Stomach (tissue), 9 donors: Measurements from ENCODE around the gene TNK1. TPM values are rescaled to one million over a fixed set of nuclear protein-coding genes. Genes with fewer than 3 reads are reported as not detected.

ENCODE experiments used
- DNase-seq, 2 donors: peaks; one replicate each; pipeline versions ENCODE4 v3.0.0 to v3.0.0-alpha.2; 2013 to 2019
- H3K27ac ChIP-seq, 5 donors: fragments of 200-600 bp in 4 of 5; sonication (generic) in 4 of 5; one replicate each; pipeline ENCODE4 v1.5.1; 2013 to 2019; ENCODE audit warnings: mild to moderate bottlenecking in 1 of 5, moderate library complexity in 1 of 5
- H3K27me3 ChIP-seq, 3 donors: fragments of 200-600 bp; sonication (generic); one replicate each; pipeline ENCODE4 v1.5.1; 2017 to 2019; ENCODE audit warnings: mixed run types in 1 of 3
- H3K36me3 ChIP-seq, 4 donors: fragments of 200-600 bp; sonication (generic); 1 replicate in 3 of 4; 2 replicates in 1 of 4; pipeline ENCODE4 v1.5.1; 2016 to 2019
- H3K4me1 ChIP-seq, 4 donors: fragments of 200-600 bp; sonication (generic); one replicate each; pipeline ENCODE4 v1.5.1; 2016 to 2019
- H3K4me3 ChIP-seq, 4 donors: fragments of 200-600 bp; sonication (generic) in 3 of 4; one replicate each; pipeline ENCODE4 v1.5.1; 2016 to 2019; ENCODE audit warnings: mild to moderate bottlenecking in 1 of 4
- H3K9me3 ChIP-seq, 4 donors: fragments of 200-600 bp; sonication (generic); one replicate each; pipeline ENCODE4 v1.5.1; 2016 to 2019
- CTCF ChIP-seq, 7 experiments: fragments of 450-650 bp in 4 of 7; fragments of 200-600 bp in 3 of 7; sonication (generic) in 3 of 7; IDR thresholded peaks; one replicate each; pipeline ENCODE4 v1.5.1; 2016 to 2019; ENCODE audit warnings: antibody characterized with exemption in 7 of 7, control low read depth in 2 of 7, mild to moderate bottlenecking in 1 of 7
- EP300 ChIP-seq: sonication (generic); formaldehyde crosslinking; IDR thresholded peaks from one replicate; pipeline ENCODE4 v1.6.1; 2017; ENCODE audit warnings: antibody characterized with exemption
- POLR2A ChIP-seq, 4 donors: fragments of 450-650 bp; IDR thresholded peaks; one replicate each; pipeline ENCODE4 v1.6.1; 2016; ENCODE audit warnings: antibody characterized with exemption in 4 of 4, control low read depth in 2 of 4, mild to moderate bottlenecking in 1 of 4, moderate library complexity in 1 of 4
- POLR2AphosphoS5 ChIP-seq, 3 donors: sonication (generic); formaldehyde crosslinking; IDR thresholded peaks; one replicate each; pipeline ENCODE4 v1.6.1; 2016; ENCODE audit warnings: antibody characterized with exemption in 3 of 3
- WGBS, 5 donors: extraction: QIAGEN DNeasy Blood & Tissue Kit in 3 of 5; methylation state at CpG; one replicate each; pipeline versions ENCODE4 v1.1.5 to v1.1.7; 2013 to 2018; 5-methylcytosine and 5-hydroxymethylcytosine counted together
- intact Hi-C: fragments of 100-400 bp; cut with DNase I; formaldehyde crosslinking; loops from one replicate; pipeline ENCODE4 v1.15.1; 2023; ENCODE audit warnings: low total_unique reads
- polyA plus RNA-seq, 3 donors: library from polyadenylated mRNA; stranded (reverse); fragments of 200-250 nt; gene quantifications; one replicate each; pipeline ENCODE4 v1.2.3, GENCODE V29; 2013
- total RNA-seq, 5 donors: library from RNA; depleted of rRNA; stranded (reverse); fragments of >200 nt; gene quantifications; one replicate each; pipeline versions ENCODE4 v1.1.0 to v1.2.3, GENCODE V29; 2014 to 2016
- donor health status: healthy with polysubstance abuse.
- donor health status: Bipolar disorder and iron deficiency.
- donor health status: healthy.

TNK1 gene
- total and polyA plus RNA-seq, 8 donors: 5.7 to 37.1 (median 10.4) TPM

- DNase-seq: no peak
- intact Hi-C loops: no loop called here
- H3K4me1 ChIP-seq: no peaks in the 10 kb centered on the region
- H3K36me3 ChIP-seq: peaks cover 0 to 38% (median 17%) of the 10 kb centered on the region in 4 donors
- 92 to 95% (median 95%) methylated on average over 32 to 54 of the region's 54 CpGs for WGBS, 5 donors
- no peak overlapping the region for H3K27ac ChIP-seq
- TF ChIP-seq CTCF (IDR thresholded peaks at IDR 0.05) (no peak), POLR2A (IDR thresholded peaks at IDR 0.05) (no peak), EP300 (no peak), POLR2AphosphoS5 (IDR thresholded peaks at IDR 0.05) (no peak)
- H3K4me3 ChIP-seq: no peak overlapping the region
- peaks cover 0 to 5% (median 0%) of the 10 kb centered on the region in 3 donors for H3K27me3 ChIP-seq
- no peaks in the 10 kb centered on the region for H3K9me3 ChIP-seq
Observed at GRCh38 chr17:7417056-7417655, 36.3 kb downstream of the TNK1 start.

DNA sequence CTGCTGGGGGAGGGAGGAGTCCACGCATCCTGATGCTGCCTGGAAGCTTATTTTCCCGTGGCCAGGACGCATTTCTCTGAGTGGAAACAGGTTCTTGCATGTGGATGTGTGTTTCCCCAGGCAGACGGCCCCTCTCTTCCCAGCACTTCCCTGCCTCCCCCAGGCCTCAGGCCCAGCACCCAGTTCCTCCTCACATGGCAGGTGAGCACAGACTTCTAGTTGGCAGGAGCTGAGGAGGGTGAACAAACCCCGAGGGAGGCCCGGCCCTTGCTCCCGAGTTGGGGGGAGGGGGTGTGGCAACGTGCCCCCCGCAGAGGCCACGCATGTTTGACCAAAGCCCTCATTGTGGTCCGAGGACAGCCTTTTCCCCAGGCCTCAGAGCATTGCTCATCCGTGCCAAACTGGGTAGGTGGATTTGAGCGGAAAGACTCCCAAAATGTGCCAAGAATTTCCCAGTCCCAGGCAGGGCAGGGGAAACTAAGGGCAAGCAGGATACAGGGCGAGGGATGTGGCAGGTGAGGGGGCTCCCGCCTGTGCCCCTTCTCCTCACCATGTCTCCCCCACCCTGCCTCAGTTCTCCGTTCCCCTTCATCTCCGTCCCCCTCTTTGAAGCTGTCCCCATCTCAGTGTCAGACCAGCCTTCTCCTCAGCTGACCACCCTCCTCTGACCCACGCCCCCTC lies 37.7 kb downstream of the TNK1 start:
- Histone ChIP-seq H3K36me3 (peaks cover 0 to 38% (median 17%) of the 10 kb centered on the region in 4 donors), H3K9me3 (no peaks in the 10 kb centered on the region), H3K4me3 (no peak overlapping the region), H3K4me1 (no peaks in the 10 kb centered on the region), H3K27me3 (peaks cover 0 to 5% (median 0%) of the 10 kb centered on the region in 3 donors), H3K27ac (no peak overlapping the region)
- TF ChIP-seq CTCF (IDR thresholded peaks at IDR 0.05) (no peak), POLR2A (IDR thresholded peaks at IDR 0.05) (no peak), POLR2AphosphoS5 (IDR thresholded peaks at IDR 0.05) (no peak), EP300 (no peak)
- intact Hi-C loops: no loop called here
- WGBS, 5 donors: 58 to 70% (median 68%) methylated on average over 15 to 18 of the region's 18 CpGs
- no peak for DNase-seq

DNA sequence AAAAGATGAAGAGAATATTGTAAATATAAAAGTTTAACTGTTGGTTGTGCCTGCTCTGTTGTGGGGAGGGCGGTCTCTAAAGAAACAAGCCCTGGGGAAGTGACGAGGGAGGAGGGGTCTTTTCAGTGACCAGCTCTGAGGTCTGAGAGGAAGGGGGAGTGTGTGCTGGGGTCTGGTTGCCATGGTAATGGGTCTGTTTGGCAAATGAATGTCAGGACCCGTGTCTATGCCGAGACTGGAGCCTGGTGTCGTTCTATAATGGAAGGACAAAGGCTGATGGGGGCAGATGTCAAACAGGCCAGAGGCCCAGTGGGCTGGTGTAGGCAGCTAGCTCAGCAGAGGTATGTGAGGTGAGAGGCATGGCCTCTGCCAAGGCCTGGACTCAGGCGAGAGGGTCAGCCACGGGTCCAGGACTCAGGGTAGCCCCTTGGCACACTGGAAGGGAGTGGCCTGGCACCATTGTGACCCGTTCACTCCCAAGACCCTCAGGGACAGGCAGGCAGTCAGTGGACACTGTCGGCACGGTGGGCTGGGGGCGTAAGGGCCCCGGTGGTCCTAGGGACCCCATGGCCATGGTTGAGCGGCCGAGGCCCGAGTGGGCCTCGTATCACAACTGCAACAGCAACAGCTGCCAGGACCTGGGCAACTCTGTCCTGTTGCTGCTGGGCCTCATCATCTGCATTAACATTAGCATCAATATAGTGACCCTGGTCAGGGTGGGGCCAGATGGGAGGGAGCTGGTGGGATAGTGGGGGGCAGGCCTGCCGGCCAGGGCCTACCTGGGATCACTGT lies 39.1 kb downstream of the TNK1 start, which contains the start of gene SPEM1:
SPEM1 (plus strand) TSS at position 506 of the 792 bp plus-strand sequence; CDS start at position 567, 61 bp downstream.
- no peak within 1 kb of the TSS for H3K4me3 ChIP-seq
- no peak within 1 kb of the TSS for H3K27ac ChIP-seq
- H3K4me1 ChIP-seq: no peaks in the 10 kb centered on the region
- 64 to 77% (median 74%) methylated on average over 10 to 17 of the region's 17 CpGs for whole genome bisulfite sequencing, 5 donors
- DNase-seq: peak in 1 of 2 donors; percentile 51
- TF ChIP-seq CTCF (IDR thresholded peaks at IDR 0.05) (no peak), POLR2A (IDR thresholded peaks at IDR 0.05) (no peak), POLR2AphosphoS5 (IDR thresholded peaks at IDR 0.05) (no peak), EP300 (no peak)
- intact Hi-C loops: loop anchor here (10.0 kb wide), 1 partner anchor 55 kb away; no protein-coding TSS in a partner anchor
- H3K27me3 ChIP-seq: peaks cover 0 to 5% (median 0%) of the 10 kb centered on the region in 3 donors
- peaks cover 0 to 34% (median 14%) of the 10 kb centered on the region in 4 donors for H3K36me3 ChIP-seq
- H3K9me3 ChIP-seq: no peaks in the 10 kb centered on the region

DNA sequence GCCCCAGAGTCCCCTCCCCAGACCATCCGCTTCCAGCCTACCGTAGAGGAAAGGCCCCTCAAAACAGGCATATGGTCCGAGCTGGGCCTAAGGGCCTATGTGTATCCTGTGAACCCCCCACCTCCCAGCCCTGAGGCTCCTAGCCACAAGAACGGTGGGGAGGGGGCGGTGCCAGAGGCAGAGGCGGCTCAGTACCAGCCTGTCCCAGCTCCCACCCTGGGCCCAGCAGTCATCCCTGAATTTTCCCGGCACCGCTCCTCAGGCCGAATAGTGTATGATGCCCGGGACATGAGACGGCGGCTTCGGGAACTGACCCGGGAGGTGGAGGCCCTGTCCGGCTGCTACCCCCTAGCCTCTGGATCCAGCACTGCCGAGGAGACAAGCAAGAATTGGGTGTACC lies 40.3 kb downstream of the TNK1 start:
- intact Hi-C loops: loop anchor here (10.0 kb wide), 1 partner anchor 56 kb away; no protein-coding TSS in a partner anchor
- H3K4me3 ChIP-seq: no peak overlapping the region
- WGBS, 5 donors: 90 to 94% (median 94%) methylated on average over 14 to 16 of the region's 16 CpGs
- H3K9me3 ChIP-seq: no peaks in the 10 kb centered on the region
- DNase-seq: no peak
- H3K4me1 ChIP-seq: no peaks in the 10 kb centered on the region
- TF ChIP-seq EP300: no peak
- no peak for TF ChIP-seq POLR2AphosphoS5 (IDR thresholded peaks at IDR 0.05)
- no peak for TF ChIP-seq POLR2A (IDR thresholded peaks at IDR 0.05)
- no peak for TF ChIP-seq CTCF (IDR thresholded peaks at IDR 0.05)
- peaks cover 0 to 23% (median 9%) of the 10 kb centered on the region in 4 donors for H3K36me3 ChIP-seq
- H3K27ac ChIP-seq: no peak overlapping the region
- H3K27me3 ChIP-seq: peaks cover 0 to 5% (median 0%) of the 10 kb centered on the region in 3 donors
